Measurements from ENCODE around the gene BLVRA.
A peak's percentile ranks its signal among the peaks of the same experiment; 100 is the strongest.
"Not testable (repeated sequence)": the region's sequence is repeated elsewhere in the genome, so short reads cannot be mapped to it uniquely, and the experiment has no call there.

Gene BLVRA

GRCh38 chr7:43769791-43770465, 11.4 kb downstream of the BLVRA start:
- no peak for DNase-seq

- no peak for DNase-seq
Measured at GRCh38 chr7:43771128-43771527, 12.6 kb downstream of the BLVRA start.

DNA sequence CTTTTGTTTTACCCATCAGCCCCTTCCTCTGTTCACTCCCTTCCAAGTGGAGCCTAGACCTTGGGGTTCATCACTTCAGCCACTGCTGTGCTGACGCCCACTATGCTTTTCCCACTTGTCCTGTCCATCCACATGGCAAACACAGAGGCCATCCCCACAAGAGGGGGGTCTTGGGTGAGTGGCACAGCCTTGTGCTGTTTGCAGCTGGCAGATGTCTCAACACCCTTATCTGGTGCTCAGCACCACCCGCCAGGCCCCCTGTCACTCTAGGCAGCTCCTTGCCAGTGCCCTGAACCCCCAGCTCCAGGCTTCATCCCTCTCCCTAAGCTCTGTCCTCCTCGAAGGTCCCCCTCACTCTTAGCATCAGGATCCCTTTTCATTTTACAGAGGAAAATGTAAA, 13.1 kb downstream of the BLVRA start:
- DNase-seq, result no peak

DNA sequence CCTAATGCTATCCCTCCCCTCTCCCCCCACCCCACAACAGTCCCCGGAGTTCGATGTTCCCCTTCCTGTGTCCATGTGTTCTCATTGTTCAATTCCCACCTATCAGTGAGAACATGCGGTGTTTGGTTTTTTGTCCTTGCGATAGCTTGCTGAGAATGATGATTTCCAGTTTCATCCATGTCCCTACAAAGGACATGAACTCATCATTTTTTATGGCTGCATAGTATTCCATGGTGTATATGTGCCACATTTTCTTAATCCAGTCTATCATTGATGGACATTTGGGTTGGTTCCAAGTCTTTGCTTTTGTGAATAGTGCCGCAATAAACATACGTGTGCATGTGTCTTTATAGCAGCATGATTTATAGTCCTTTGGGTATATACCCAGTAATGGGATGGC, 14.8 kb downstream of the BLVRA start:
- not testable (repeated sequence) for DNase-seq

DNA sequence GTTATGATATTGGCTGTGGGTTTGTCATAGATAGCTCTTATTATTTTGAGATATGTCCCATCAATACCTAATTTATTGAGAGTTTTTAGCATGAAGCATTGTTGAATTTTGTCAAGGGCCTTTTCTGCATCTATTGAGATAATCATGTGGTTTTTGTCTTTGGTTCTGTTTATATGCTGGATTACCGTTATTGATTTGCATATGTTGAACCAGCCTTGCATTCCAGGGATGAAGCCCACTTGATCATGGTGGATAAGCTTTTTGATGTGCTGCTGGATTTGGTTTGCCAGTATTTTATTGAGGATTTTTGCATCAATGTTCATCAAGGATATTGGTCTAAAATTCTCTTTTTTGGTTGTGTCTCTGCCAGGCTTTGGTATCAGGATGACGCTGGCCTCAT, 16.8 kb downstream of the BLVRA start:
- DNase-seq, result not testable (repeated sequence)

DNA sequence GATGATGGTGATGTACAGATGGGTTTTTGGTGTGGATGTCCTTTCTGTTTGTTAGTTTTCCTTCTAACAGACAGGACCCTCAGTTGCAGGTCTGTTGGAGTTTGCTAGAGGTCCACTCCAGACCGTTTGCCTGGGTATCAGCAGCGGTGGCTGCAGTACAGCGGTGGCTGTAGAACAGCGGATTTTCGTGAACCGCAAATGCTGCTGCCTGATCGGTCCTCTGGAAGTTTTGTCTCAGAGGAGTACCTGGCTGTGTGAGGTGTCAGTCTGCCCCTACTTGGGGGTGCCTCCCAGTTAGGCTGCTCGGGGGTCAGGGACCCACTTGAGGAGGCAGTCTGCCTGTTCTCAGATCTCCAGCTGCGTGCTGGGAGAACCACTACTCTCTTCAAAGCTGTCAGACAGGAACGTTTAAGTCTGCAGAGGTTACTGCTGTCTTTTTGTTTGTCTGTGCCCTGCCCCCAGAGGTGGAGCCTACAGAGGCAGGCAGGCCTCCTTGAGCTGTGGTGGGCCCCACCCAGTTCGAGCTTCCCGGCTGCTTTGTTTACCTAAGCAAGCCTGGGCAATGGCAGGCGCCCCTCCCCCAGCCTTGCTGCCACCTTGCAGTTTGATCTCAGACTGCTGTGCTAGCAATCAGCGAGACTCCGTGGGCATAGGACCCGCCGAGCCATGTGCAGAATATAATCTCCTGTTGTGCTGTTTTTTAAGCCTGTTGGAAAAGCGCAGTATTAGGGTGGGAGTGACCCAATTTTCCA, 20.0 kb downstream of the BLVRA start:
- DNase-seq, result not testable (repeated sequence)

GRCh38 chr7:43779045-43779812, 20.7 kb downstream of the BLVRA start:
- DNase-seq, result no peak

- DNase-seq, result no peak
Measured at GRCh38 chr7:43781726-43782607, 23.5 kb downstream of the BLVRA start.

GRCh38 chr7:43782768-43783555, 24.5 kb downstream of the BLVRA start:
- no peak for DNase-seq

GRCh38 chr7:43784030-43784584, 25.6 kb downstream of the BLVRA start:
- DNase-seq, result no peak

- DNase-seq, result peak; percentile 62
Measured at GRCh38 chr7:43784585-43785087, 26.2 kb downstream of the BLVRA start.

DNA sequence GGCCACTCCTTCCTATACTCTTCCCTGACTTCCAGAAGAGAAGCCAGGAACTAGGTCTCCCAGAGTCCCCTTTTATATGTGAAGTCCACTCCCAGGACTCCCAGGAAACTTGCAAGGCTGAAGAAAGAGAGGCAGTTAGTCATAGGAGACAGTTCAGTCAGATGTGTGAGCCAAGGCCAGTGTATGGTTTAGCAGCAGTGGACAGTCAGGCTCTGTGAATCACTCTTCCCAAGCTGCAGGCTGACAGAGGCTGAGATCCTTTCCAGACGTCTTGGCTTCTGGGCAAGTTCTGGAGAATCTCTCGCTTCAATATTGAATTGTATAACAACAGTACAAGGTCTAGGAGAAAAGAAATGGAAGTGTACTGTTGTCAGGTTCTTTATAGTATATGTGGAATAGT, 26.9 kb downstream of the BLVRA start:
- DNase-seq, result no peak

GRCh38 chr7:43787771-43788170, 29.3 kb downstream of the BLVRA start:
- no peak for DNase-seq

GRCh38 chr7:43790006-43790405, 31.5 kb downstream of the BLVRA start:
- no peak for DNase-seq

DNA sequence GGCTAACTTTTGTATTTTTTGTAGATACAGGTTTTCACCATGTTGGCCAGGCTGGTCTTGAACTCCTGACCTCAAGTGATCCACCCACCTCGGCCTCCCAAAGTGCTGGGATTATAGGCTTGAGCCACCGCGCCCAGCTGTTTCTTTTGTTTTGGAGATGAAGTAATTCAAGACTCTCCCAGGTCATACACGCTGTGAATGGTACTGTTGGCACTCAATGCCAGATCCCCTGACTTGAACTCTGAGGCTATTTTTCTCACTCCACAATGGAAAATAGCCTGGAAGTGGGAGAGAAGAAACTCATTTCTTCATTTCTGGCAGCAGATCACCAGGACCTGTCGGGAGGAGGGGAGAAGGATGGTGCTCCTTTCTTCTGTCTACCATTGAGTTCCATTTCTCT, 32.4 kb downstream of the BLVRA start:
- DNase-seq, result no peak

DNA sequence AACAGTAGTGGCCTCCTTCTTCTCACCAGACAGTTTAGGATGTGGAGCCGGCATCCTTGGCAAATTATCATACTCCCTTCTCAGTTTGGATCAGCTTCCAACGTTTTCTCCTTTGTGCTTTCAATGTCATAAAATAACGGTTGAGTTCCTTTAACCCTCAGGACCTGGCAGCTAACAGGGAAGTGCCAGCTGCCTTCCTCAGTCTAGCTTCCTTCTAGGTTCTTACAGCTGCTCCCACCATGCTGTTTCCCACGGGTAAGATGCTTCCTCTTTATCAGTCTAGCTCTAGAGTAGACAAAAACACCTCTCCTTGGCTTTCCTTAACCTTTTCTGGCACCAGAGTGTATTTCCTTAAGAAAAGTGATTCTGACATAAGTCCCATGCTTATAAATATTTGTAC, 33.2 kb downstream of the BLVRA start:
- no peak for DNase-seq

GRCh38 chr7:43792471-43793150, 34.1 kb downstream of the BLVRA start:
- no peak for DNase-seq

DNA sequence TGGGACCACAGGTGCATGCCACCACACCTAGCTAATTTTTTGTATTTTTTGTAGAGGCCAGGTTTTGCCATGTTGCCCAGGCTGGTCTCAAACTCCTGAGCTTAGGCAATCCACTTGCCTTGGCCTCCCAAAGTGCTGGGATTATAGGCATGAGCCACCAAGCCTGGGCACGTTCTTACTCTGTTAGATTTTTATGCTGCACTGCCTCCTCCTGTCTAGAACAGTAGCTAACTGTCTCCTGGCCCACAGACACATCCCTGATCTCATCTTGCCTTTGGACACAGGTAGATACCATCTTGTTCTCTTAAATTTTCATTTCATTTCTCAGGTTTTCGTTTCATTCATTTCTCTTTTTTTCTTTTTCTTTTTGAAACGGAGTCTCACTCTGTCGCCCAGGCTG, 41.1 kb downstream of the BLVRA start:
- no peak for DNase-seq

DNA sequence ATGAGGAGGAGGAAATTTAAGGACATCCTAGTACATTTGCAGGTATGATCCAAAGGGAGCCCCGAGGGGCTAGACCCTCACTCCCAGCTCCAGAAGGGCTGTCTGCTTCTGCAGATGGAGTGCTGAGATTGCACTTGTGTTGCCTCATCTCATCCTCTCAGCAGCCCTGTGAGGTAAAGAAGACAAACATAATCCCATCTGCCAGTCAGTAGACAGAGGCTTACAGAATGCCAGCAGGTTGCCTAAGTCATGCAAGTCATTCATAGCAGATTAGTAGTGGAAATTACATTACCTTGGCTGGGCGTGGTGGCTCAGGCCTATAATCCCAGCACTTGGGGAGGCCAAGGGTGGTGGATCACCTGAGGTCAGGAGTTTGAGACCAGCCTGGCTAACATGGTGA, 45.4 kb downstream of the BLVRA start:
- DNase-seq, result no peak

- DNase-seq, result no peak
Measured at GRCh38 chr7:43808410-43808809, 49.9 kb downstream of the BLVRA start.
